ENCODE results near the gene TMEM266. TPM values are rescaled to one million over a fixed set of nuclear protein-coding genes. Genes with fewer than 3 reads are reported as not detected.
A peak's percentile ranks its signal among the peaks of the same experiment; 100 is the strongest.

TMEM266 gene
- total and polyA plus RNA-seq, 2 of the 4 experiments (the other 2 are of a cell fraction): not detected

DNA sequence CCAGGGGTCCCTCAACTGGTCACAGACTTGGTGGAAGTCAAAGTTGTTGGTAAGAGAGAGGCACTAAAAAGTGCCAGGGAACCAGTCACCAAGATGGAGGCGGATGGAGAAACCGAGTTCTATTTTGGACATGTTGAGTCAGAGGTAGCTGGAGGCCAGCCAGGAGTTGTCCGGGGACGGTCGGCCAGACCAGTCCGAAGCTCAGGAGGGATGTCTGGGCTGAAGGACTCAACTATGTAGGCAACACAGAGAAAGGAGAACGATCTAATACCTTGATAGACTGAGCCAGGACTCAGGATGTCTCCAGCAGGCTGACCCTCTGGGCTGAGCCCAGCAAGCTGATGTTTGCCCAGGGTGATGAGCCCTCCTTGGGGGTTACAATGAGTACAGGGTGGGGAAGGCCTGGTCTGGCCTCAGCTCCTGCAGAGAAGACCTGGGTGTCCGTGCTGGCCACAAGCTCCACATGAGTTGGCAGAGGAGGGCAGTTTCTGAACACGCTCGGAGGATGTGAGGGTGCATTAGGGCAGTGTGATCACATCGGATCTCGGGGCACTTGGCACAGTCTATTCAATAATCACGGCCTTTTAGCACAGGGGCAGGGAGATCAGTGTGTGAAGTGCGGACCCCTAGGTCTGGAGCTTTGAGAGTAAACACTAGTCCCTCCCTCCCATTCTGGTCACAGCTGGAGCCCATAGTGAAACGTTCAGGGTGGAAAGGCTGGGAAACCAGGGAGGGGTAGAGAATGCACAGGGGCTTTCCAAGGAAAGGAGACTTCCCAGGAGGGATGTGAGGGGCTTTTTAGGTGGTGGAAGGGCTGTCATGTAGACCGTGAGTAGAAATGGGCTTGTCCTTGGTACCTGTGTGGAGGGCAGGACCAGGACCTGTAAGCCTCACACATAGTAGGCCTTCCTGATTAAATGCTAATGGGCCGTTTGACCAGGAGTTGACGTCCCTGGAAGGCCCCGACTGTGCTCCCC lies 139.6 kb downstream of the TMEM266 start:
- Histone ChIP-seq H2AK5ac (ENCODE audit: low read depth, low read length) (peak overlapping the region; percentile 64; the same call in 1 of the 2 replicates), H2BK120ac (ENCODE audit: low read depth, low read length) (peak overlapping the region; percentile 78), H3K4me3 (ENCODE audit: insufficient read depth, low read depth, low read length) (no peak overlapping the region), H3K27me3 (ENCODE audit: control insufficient read depth, insufficient read depth, low read length) (no peaks in the 10 kb centered on the region), H3K36me3 (ENCODE audit: control insufficient read depth, insufficient read depth, low read length) (no peaks in the 10 kb centered on the region), H2BK5ac (ENCODE audit: low read depth, low read length, poor library complexity, severe bottlenecking) (peak overlapping the region; percentile 64), H2AK9ac (replicated peaks; ENCODE audit: low read depth, low read length, poor library complexity) (no peak overlapping the region), H3K18ac (ENCODE audit: low read depth, low read length) (peak overlapping the region; percentile 72; the same call in 1 of the 2 replicates), H3K56ac (ENCODE audit: extremely low read depth, insufficient read depth, low read length) (no peak overlapping the region), H3K4ac (ENCODE audit: low read depth, low read length) (peak overlapping the region; percentile 83), H3K14ac (replicated peaks; ENCODE audit: low read depth, low read length) (peak overlapping the region; percentile 74), H2BK15ac (ENCODE audit: low read depth, low read length) (peak overlapping the region; percentile 51; the same call in 1 of the 3 replicates), H3K4me2 (ENCODE audit: low read depth, low read length) (no peak overlapping the region), H4K20me1 (ENCODE audit: insufficient read depth, low read length) (peaks cover 10% of the 10 kb centered on the region), H3K9ac (ENCODE audit: low read depth, low read length) (no peak overlapping the region), H3K23ac (ENCODE audit: low read depth, low read length) (no peak overlapping the region), H4K91ac (ENCODE audit: insufficient read depth, low read depth, low read length) (peak overlapping the region; percentile 44), H2BK20ac (ENCODE audit: low read depth, low read length) (0 out of 2 replicates have a peak overlapping the region, but pooled peaks have one; percentile 53), H3K27ac (ENCODE audit: insufficient read depth, low read length) (no peak overlapping the region), H4K8ac (ENCODE audit: low read depth in 2 of 2, low read length in 2 of 2) (peak overlapping the region in 1 of 2 experiments; percentile 89; a peak in 1 of 4 replicates), H3K4me1 (ENCODE audit: control insufficient read depth, insufficient read depth, low read length) (peaks cover 25% of the 10 kb centered on the region), H3K9me3 (ENCODE audit: control insufficient read depth, insufficient read depth, low read length) (no peaks in the 10 kb centered on the region), H3K9me1 (ENCODE audit: insufficient read depth, low read length) (peaks cover 29% of the 10 kb centered on the region), H3K79me1 (ENCODE audit: low read depth in 1 of 2, low read length in 2 of 2) (0 out of 4 replicates have a peak, but pooled peaks cover 0 to 4% of the 10 kb centered on the region in 2 experiments), H4K5ac (ENCODE audit: low read depth, low read length) (peak overlapping the region; percentile 50; the same call in 1 of the 2 replicates), H2AFZ (replicated peaks; ENCODE audit: low read length, poor library complexity) (peak overlapping the region; percentile 67)
- ATAC-seq (ENCODE audit: low read depth) (no peak; the same call in 1 of the 2 replicates), DNase-seq (peak; percentile 79)
- in situ Hi-C loops (cut with MboI; ENCODE audit: low sequenced_read_pairs): loop anchor here (5.0 to 10.0 kb wide), 2 partner anchors 133 to 665 kb away; no protein-coding TSS in a partner anchor
- dilution Hi-C loops (cut with HindIII; ENCODE audit: low sequenced_read_pairs, unreplicated experiment): no loop called here
- no peak for TF ChIP-seq POLR2A (IDR thresholded peaks at IDR 0.05; ENCODE audit: low read depth, low read length)
- 0 out of 2 replicates have a peak, but pooled peaks have one; percentile 25 for TF ChIP-seq CEBPB (IDR thresholded peaks at IDR 0.05; ENCODE audit: low read depth, low read length)
- BruUV-seq (replicated peaks): no TSS peak
- CTCF ChIA-PET: no interaction called here
- WGBS, 2 experiments (ENCODE audit: extremely low coverage in 2 of 2, insufficient read length in 1 of 2): 76% methylated on average over 10 of the region's 19 CpGs; no CpG with 5 or more reads in 1 of the 2 experiments
- intact Hi-C loops (cut with micrococcal nuclease): no loop called here
- POLR2A ChIA-PET (ENCODE audit: unreplicated experiment): no interaction called here
